Cardiac septum (tissue), 1 donor: ENCODE results near the gene FGF1. TPM values are rescaled to one million over a fixed set of nuclear protein-coding genes. Genes with fewer than 3 reads are reported as not detected.

Experiments used
- DNase-seq: peaks from one replicate; pipeline ENCODE4 v3.0.0-alpha.2; 2020; ENCODE audit warnings: low spot score
- intact Hi-C: fragments of 100-400 bp; cut with DNase I; formaldehyde crosslinking; loops from one replicate; pipeline ENCODE4 v1.14.0; 2022
- total RNA-seq: library from RNA; stranded (reverse); fragmentation: NEBNext Ultra II Directional; extraction: Animal tissue kit (Norgen Biotek cat#: 25700); gene quantifications from one replicate; pipeline ENCODE4 v1.2.1, GENCODE V29; 2021
- donor health status: DM: no; HTN: no; CAD: no.

Gene FGF1
- total RNA-seq, 1 donor from 2014 or later, result 70.2 TPM

DNA sequence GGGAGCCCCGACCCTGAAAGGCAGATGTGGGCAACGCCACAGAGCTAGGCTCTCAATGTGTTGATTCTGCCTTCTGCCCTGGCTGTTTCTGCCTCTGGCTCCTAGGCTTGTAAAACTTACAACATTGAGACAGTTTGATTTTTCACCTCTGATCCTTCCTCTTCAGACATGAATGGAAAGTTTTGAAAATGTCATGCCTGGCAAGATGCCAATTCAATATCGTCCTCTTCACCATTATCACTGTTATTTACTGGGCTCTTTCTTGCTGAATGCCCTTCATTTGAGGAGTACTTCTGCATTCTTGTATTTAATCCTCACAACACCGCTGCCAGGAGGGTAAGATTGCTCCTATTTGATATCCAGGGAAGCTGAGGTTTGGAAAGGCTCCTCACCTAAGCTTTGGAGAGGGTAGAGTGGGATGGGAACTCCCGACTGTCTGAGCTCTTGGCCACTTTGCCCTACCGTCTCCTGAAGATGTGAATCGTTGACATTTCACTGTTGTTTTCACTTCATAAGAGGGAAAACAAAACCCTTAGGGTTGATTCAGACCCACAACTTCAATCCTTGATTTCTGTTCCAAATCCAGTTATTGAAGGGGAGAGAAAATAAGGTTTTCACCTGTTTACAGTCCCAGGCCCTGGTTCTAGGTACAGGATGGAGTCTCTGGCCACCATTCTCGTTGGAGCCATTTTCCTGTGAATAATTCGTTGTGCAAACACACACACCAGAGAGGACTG, 12.7 kb upstream of the FGF1 start:
- no peak for DNase-seq
- intact Hi-C loops, result loop anchor here (1.0 to 5.0 kb wide), 4 partner anchors 43 to 546 kb away; no protein-coding TSS in a partner anchor

DNA sequence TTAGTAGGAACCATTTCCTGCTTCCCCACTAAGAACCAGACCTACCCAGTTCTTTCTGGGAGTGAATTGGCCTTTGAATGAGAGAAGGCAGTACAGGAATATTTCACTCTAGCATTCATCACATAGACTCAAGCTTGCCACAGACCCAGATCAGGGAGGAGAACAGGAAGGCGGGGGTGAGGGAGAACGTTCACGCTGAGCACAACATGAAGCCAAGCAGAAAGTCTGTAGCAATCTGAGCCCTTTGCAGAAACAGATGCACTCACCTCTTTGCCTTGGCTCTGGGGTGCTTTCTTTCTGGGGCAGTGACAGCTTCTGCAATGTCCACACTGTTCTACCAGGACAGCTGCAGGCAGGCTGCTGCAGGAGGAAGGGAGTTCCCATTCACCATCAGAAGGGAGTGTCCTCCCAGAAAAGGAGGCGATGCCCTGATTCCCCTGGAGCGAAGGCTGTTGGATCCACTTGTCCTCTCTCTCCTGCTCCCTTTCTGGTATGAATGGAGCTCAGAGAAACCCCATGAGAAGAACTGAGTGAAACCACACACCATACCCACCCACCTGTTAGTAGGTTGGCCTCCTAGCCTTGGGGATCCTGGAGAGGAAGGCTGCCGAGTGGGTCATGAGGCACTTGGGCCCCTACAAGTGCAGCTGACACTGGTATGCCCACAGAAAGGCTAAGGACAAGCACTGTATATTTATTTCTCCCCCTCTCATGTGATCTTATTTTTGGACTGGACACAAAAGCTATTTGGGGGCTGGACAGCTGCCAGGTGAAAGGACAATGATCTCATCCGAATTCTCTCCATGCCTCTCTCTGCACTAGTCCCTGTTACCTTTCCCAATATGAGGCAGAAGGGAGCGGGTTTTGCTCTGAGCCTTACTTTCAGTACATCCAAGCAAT, 11.7 kb upstream of the FGF1 start:
- no peak for DNase-seq
- intact Hi-C loops, result loop anchor here (1.0 to 5.0 kb wide), 4 partner anchors 42 to 545 kb away; no protein-coding TSS in a partner anchor

DNA sequence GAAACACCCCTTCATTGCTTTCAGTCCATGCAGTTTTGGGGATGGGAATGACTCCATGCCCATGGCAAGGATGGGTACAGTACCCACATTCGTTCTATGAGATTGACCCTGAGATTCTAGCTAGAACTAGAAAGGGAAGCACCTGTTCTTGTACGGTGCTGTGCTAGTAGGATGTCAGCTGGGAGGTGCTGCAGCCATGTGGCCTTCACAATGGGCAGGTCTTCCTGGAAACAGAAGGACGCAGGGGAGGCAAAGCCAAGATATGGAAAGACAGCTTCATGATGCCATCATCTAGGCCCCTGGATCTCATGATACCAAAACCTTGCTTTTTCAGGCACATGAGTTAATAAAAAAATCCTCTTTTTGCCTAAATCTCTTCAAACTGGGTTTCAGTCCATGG, 10.5 kb upstream of the FGF1 start:
- no peak for DNase-seq
- intact Hi-C loops, result loop anchor here (5.0 kb wide), 2 partner anchors 339 to 544 kb away; no protein-coding TSS in a partner anchor

DNA sequence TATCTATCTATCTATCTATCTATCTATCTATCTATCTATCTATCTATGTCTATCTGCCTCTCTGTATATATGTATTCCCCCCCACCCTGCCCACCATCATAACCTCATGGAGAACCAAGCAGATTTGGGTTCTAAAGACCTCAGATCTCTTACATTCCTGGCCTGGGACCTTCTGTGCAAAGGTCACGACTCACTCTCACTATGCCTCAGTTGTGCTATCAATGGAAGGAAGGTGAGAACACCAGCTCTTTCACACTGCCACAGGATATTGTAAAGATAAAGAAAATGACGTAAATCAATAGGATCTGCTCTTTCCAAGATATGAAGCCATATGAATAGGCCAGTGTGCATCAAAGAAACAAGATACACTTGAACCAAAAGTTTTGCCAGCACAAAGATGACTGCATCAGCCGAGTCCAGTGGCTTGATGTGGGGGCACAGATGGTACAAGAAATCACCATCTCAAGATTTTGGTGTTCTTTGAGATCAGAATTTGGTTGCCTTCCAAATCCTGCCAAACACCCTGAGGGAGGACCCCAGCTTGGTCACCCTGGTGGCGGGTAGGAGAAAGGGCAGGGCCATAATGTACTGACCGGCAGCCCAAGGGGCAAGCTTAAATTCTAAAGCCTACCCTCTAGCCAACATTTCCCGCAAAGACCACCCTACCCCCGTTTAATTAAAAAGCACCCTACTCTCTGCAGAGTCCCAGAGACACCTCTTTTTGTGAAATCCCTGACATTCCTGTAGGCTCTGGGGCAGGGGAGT, 8.4 kb upstream of the FGF1 start:
- intact Hi-C loops, result no loop called here
- no peak for DNase-seq

DNA sequence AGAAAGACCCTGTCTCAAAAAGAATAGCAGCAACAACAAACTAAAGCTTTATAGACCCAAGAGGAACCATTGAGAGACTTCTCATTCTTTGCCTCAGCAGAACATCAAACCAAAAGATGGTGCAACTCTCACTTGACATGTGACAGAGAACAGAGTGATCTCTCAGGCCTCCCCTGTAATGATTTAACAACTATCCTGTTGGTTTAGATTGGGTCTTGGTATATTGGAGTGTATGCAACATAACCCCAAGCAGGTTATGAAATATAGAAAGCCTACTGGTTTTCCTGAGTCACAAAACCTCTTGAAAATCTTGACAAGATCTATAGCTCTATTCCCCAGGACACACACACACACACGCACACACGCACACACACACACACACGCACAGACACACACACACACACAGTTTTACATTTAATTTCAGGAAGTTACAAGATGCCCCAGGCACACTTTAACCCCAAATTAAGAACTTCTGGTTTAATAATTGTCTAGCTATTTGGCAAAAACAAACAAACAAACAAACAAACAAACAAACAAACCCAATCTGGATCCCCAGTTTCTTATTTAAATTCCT, 6.5 kb upstream of the FGF1 start:
- intact Hi-C loops, result no loop called here

DNA sequence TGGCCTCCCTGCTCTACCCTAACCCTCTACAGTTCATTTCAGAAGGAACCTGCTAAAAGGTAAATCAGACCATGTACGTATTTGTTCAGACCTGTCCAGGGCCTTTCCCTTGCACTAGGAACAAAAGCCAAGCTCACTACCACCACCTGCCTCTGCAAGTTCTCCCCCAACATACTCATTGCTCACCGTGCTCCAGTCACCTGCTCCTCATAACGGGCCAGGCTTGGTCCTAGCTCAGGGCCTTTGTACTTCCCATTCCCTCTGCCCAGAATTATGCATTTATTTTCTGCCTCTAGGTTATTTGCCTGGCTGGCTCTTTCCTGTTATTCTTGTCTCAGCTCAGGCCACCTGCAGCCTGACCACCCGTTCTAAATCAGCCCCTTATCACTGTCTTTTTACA, 4.8 kb upstream of the FGF1 start:
- no peak for DNase-seq
- intact Hi-C loops, result no loop called here

More for the DNA sequence above, 6.5 kb upstream of the FGF1 start:
- no peak for DNase-seq

DNA sequence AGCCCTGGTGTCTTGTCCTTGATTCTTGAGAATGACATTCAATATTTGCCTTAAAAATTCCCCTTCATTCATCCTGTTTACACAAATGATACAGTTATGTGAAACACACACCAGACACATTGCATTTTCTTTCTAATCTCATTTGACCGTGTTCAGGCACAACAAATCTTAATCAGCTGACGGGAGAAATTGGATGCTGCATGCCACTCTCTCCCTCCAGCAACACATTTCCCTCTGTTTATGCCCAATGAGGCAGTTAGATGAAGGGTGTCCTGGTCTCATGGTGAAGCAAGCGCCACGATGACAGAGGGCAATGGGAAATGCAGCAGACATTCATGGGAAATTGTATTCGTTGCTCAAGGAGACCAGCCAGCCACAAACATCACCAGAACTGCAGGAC, 3.2 kb upstream of the FGF1 start:
- no peak for DNase-seq
- intact Hi-C loops, result no loop called here

DNA sequence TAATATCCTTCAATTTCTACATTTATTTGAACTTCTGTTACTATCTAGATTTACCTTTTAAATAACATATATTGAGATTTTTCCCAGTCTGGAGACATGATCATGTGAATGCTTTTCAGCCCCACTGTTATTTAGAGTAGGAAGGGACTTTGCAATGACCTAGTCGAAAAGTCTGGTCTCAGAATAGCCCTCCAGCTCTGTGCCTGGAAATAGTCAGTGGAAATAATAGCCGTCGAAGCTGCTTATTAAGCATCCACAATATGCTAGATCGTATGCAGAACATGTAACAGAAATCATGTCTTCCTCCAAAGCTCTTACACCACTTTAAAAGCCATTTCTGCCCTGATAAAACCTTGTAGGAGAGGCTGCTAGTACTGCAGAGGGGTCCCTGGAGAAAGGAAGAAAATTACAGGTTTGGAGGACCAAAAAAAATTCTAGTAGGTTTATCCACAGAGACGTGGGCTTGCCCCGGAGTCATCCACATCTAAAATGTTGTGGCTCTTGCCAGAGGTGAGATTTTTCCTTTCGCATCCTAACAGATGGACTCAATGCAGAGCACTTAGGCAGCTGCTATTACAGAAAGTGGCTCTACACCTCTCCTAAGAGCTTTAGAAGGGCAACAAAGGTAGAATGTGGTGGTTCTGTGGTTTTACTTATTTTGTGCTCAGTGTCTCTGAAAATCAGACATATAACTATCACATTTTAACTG, 2.5 kb upstream of the FGF1 start:
- no peak for DNase-seq
- intact Hi-C loops, result no loop called here

DNA sequence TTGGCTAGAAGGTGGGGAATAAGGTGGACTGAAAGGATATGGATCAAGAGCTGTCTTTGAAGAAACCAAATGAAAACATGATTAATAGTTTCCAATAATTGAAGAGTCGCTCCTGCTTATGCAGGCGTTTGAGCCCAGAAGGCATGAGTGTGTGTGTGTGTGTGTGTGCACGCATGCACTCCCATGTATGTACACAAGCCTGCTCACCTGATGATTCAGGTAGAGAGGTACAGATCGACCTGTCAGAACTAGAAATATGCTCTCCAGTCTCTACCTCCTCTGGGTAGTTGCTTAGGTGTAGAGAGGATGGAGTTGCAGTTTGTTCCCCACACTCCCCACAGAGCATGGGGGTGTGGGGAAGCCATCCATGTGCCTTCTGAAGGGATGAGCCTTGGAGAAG, 1.1 kb upstream of the FGF1 start:
- no peak for DNase-seq
- intact Hi-C loops, result no loop called here

DNA sequence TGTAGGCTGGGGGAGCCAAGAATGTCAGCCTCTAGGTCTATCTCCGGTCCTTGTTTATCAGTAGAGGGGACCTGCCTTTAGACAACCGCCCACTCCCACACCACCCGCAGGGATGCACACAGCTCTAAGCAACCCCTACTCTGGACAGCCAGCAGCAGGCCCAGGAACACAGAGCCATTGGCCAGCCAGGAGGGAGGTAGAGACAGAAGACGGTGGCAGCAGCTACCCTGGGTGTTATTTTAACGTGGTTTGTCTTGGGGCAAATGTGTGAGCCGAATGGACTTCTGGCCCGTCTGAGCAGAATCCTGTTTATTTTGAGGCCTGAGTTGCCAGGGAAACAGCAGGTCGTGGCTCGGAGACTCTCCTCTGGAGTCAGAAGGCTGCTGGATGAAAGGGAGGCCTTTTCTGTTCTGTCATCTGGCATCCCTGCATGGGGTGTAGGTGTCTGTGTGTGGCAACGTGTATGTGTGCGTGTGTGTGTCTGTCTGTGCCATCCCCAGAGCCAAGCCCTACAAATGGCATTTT, 382 bp upstream of the FGF1 start:
- intact Hi-C loops, result no loop called here
- no peak for DNase-seq

DNA sequence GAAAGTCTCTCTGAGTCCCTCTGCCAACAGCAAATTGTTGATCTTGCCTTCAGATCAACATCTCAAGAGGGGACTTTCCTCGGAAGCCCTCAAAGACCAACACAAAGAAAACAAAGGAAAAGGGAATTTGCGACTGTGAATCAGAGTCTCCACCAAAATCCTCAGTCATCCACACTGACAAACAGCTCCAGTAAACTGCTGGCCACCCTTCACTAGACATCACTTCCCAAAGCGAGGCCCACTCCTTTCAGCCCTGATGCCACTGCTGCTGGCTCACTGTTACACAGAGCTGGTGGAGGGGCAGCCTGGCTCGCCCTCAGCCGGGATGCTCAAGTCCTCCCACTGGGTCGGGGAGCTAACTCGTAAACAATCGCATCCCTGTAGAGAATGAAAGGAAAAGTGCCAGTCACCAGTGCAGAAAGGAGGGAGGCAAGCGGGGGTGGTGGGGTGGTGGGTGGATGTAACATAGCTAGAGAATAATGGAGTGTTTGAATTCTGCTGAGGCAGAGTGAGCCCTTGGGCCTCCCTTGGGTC, 1.3 kb downstream of the FGF1 start:
- intact Hi-C loops, result no loop called here
- no peak for DNase-seq

DNA sequence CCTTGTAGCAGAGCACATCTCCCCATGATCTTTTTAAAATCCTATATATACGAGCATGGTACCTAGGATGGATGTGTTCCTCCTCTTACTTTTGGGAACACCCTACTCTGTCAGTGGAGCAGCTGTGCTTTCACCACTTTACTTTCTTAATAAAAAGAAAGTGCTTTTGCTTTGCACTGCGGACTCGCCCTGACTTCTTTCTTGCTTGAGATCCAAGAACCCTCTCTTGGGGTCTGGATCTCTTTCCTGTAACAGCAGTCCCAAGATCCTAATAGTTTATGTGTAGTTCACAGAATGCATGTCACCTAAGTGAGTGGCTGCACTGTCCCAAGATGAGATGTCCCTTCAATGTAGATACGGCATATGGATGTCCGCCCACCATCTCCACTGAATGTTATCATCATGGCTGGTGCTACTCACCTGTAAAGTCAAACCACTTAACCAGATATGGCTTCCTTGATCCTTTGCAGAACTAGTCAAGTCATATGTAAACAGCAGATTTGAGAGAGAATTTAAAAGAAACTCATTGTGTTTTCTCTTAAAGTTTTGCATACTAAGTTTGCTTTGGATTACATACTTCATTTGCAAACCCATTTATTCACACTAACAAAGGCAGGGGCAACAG, 1.9 kb downstream of the FGF1 start:
- no peak for DNase-seq
- intact Hi-C loops, result no loop called here

DNA sequence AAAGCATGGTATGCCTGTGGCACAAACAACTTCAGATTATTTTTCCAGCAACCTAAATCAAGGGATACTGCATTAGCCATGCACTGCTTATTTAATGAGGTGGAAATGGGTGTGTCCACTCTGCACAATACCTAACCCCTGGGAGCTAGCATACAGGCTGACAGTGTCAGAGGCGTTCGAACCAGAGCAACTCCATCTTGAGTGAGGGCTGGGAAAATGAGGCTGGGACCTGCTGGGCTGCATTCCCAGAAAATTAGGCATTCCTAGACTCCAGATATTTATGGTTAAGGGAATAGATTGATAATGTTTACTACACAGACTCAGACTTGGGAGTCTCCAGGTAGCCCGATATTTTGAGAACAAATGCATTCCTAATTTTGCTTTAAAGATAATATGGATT, 2.8 kb downstream of the FGF1 start:
- DNase-seq, result no peak
- intact Hi-C loops, result no loop called here

DNA sequence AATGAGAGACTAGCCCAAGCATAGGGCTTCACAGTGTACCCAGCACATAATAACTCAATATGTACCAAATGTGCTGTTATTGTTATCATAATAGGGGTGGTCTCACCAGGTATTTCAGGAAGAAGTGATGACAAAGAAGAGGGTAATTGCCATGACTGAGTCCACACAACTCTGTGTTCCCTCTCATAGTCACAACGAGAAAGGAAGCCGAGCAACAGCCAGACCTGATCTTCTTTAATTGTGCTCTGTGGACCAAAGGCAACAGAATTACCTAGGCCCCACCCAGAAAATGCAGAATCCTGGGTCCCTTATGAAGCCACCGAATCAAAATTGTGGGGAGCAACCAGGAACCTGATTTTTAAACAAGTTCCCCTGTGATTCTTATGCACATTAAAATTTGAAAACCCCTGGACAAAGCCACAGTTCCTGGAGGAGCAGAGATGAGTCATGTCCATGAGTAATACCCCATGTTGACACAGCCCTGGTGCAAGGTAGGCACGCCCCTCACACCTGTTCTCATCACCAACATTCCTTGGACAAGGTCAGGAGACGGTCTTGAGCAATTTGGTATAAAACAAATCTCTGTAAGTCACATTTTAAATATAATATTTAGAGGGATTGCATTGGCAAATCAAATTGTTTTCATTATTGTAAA, 5.2 kb downstream of the FGF1 start:
- intact Hi-C loops, result no loop called here
- no peak for DNase-seq

DNA sequence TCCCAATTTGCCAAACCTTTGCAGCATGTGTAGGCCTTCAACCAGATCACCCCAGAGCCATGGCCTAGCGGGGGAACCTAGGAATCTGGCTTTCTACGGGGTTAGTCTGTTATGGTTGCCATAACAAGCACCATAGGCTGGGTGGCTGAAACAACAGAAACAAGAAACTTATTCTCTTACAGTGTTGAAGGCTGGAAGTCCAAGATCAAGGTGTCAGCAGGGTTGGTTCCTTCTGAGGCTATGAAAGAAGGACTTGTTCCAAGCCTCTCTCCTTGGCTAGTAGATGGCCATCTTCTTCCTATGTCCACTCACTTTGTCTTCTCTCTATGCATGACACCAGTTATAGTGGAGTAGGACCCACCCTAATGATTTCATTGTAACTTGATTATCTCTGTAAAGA, 6.1 kb downstream of the FGF1 start:
- DNase-seq, result no peak
- intact Hi-C loops, result no loop called here

DNA sequence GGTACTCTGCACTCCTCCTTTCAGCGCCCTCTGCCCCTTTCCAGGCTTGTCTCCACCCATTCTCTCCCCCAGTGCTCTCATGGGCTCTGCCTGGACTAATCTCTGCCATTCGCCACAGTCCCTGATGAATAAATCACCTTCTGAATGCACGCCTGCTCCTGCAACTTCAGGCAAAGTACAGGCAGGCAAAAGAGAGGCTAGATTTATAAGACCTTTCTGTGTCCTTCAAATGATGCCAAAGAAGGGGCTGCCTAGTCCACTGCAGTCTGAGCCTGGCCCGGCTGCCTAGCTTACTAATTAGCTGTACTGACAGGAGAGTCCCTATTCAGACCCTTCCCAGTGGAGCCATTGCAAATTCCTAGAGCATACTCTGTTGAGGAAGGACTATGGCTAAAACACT, 7.4 kb downstream of the FGF1 start:
- DNase-seq, result no peak
- intact Hi-C loops, result no loop called here

DNA sequence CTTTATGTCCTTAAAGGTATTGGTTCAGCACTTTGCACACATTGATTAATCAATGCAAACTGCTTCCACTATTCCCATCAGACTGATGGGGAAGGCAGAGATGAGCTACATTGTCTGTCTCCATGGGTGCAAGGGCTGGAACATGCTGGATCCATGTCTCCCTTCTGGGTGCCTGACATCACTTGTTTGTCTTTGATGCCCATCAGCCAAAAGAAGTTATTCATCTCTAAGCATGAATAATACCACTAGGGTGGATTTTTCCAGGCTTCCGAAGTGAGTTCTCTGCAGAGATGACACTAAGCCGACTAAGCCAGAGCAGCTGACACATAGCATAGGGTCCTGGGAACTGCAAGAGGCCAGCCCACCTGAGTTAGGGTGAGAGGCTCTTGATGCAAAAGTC, 8.7 kb downstream of the FGF1 start:
- intact Hi-C loops, result no loop called here

DNA sequence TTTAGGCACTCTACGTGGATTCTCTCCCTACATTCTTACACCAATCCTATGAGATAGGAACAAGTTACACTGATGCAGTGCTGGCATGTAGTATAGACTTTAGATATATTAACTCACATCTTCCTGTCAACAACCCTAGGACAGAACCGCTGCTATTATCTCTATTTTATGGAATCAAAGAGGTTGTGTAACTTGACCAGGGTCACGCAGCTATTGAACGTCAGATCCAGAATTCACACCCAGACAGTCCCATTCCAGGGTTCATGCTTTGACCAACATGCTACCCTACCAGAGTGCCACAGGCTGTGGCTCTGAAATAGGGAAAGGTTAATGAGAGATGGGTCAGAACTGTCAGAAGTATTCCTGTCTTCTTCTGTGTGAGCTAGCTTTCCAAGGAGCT, 9.6 kb downstream of the FGF1 start:
- intact Hi-C loops, result no loop called here
- DNase-seq, result no peak

More for the DNA sequence above, 8.7 kb downstream of the FGF1 start:
- no peak for DNase-seq
